Right atrium auricular region (tissue), 2 donors: Measurements from ENCODE around the gene TSPAN12. TPM values are rescaled to one million over a fixed set of nuclear protein-coding genes. Genes with fewer than 3 reads are reported as not detected.

Source experiments
- DNase-seq: peaks from one replicate; pipeline ENCODE4 v3.0.0-alpha.2; 2019; ENCODE audit warnings: low spot score
- H3K27ac ChIP-seq, 2 donors: fragments of 200-600 bp; sonication (generic); 1 replicate in 1 of 2; 2 replicates in 1 of 2; pipeline ENCODE4 v1.5.1; 2016 to 2019
- H3K27me3 ChIP-seq, 2 donors: fragments of 200-600 bp; sonication (generic); one replicate each; pipeline versions ENCODE4 v1.5.1 to v1.6.0; 2017 to 2019
- H3K36me3 ChIP-seq: fragments of 200-600 bp; sonication (generic); one replicate; pipeline ENCODE4 v1.5.1; 2016
- H3K4me1 ChIP-seq, 2 donors: fragments of 200-600 bp; sonication (generic); one replicate each; pipeline versions ENCODE4 v1.5.1 to v1.6.0; 2017 to 2019
- H3K4me3 ChIP-seq, 2 donors: fragments of 200-600 bp; sonication (generic); 1 replicate in 1 of 2; 2 replicates in 1 of 2; pipeline ENCODE4 v1.5.1; 2017 to 2019; ENCODE audit warnings: mild to moderate bottlenecking in 1 of 2, moderate library complexity in 1 of 2
- H3K9me3 ChIP-seq, 2 donors: fragments of 200-600 bp; sonication (generic); one replicate each; pipeline ENCODE4 v1.5.1; 2019
- CTCF ChIP-seq, 2 donors: fragments of 200-600 bp; sonication (generic); IDR thresholded peaks; one replicate each; pipeline ENCODE4 v1.5.1; 2019; ENCODE audit warnings: antibody characterized with exemption in 2 of 2
- total RNA-seq, 2 donors: library from RNA; depleted of rRNA; stranded (reverse); fragments of >200 nt; gene quantifications; one replicate each; pipeline ENCODE4 v1.1.0, GENCODE V29; 2016

TSPAN12 gene
- total RNA-seq, 2 donors from 2014 or later = 29.5 to 55.8 TPM

- no peaks in the 10 kb centered on the region for H3K27me3 ChIP-seq
- no peak for DNase-seq
- no peaks in the 10 kb centered on the region for H3K36me3 ChIP-seq
- H3K4me1 ChIP-seq = peaks cover 0 to 4% of the 10 kb centered on the region in 2 donors
- no peak overlapping the region for H3K27ac ChIP-seq
- no peak overlapping the region for H3K4me3 ChIP-seq
- TF ChIP-seq CTCF (IDR thresholded peaks at IDR 0.05) = no peak
- no peaks in the 10 kb centered on the region for H3K9me3 ChIP-seq
These were observed 44.9 kb downstream of the TSPAN12 start for GRCh38 chr7:120813089-120813488.

- no peak for DNase-seq
- no peaks in the 10 kb centered on the region for H3K9me3 ChIP-seq
- TF ChIP-seq CTCF (IDR thresholded peaks at IDR 0.05) = no peak
- no peaks in the 10 kb centered on the region for H3K27me3 ChIP-seq
- no peaks in the 10 kb centered on the region for H3K36me3 ChIP-seq
- H3K27ac ChIP-seq = peak overlapping the region in 1 of 2 donors; percentile 6
- H3K4me1 ChIP-seq = no peaks in the 10 kb centered on the region
- H3K4me3 ChIP-seq = no peak overlapping the region
These were observed 48.7 kb downstream of the TSPAN12 start for GRCh38 chr7:120809260-120809659.

GRCh38 chr7:120807390-120807789 lies 50.6 kb downstream of the TSPAN12 start:
- TF ChIP-seq CTCF (IDR thresholded peaks at IDR 0.05) = no peak
- Histone ChIP-seq H3K27ac (no peak overlapping the region), H3K4me3 (no peak overlapping the region), H3K27me3 (no peaks in the 10 kb centered on the region), H3K9me3 (no peaks in the 10 kb centered on the region), H3K4me1 (no peaks in the 10 kb centered on the region), H3K36me3 (no peaks in the 10 kb centered on the region)
- no peak for DNase-seq

GRCh38 chr7:120806669-120807068 lies 51.3 kb downstream of the TSPAN12 start:
- Histone ChIP-seq H3K4me3 (no peak overlapping the region), H3K4me1 (no peaks in the 10 kb centered on the region), H3K9me3 (no peaks in the 10 kb centered on the region), H3K36me3 (no peaks in the 10 kb centered on the region), H3K27me3 (no peaks in the 10 kb centered on the region), H3K27ac (no peak overlapping the region)
- no peak for TF ChIP-seq CTCF (IDR thresholded peaks at IDR 0.05)
- no peak for DNase-seq

GRCh38 chr7:120805636-120806388 lies 52.1 kb downstream of the TSPAN12 start:
- no peaks in the 10 kb centered on the region for H3K27me3 ChIP-seq
- H3K9me3 ChIP-seq = no peaks in the 10 kb centered on the region
- DNase-seq = no peak
- no peaks in the 10 kb centered on the region for H3K36me3 ChIP-seq
- H3K27ac ChIP-seq = no peak overlapping the region
- peak; percentile 85 to 91 for TF ChIP-seq CTCF (IDR thresholded peaks at IDR 0.05)
- no peak overlapping the region for H3K4me3 ChIP-seq
- H3K4me1 ChIP-seq = no peaks in the 10 kb centered on the region

- H3K27me3 ChIP-seq = no peaks in the 10 kb centered on the region
These were observed 55.2 kb downstream of the TSPAN12 start for GRCh38 chr7:120802751-120803150.

More at GRCh38 chr7:120802751-120803150, 55.2 kb downstream of the TSPAN12 start:
- Histone ChIP-seq H3K4me1 (no peaks in the 10 kb centered on the region), H3K27ac (no peak overlapping the region), H3K36me3 (no peaks in the 10 kb centered on the region), H3K9me3 (no peaks in the 10 kb centered on the region), H3K4me3 (no peak overlapping the region)
- DNase-seq = no peak
- no peak for TF ChIP-seq CTCF (IDR thresholded peaks at IDR 0.05)
